WTC11 (cell line): ENCODE results near the gene ADARB2. TPM values are rescaled to one million over a fixed set of nuclear protein-coding genes. Genes with fewer than 3 reads are reported as not detected.

Experiments
- ATAC-seq: fragments of 200-7000 bp; cut with Tn5 transposase; 2 replicates; pipeline ENCODE4 v1.10.0; 2021; ENCODE audit warnings: mild to moderate bottlenecking, moderate library complexity
- CTCF ChIA-PET: fragments of 300-600 bp; sonication (Branson Sonifier 250); formaldehyde crosslinking; loops from one replicate; lab custom pipeline; 2021; ENCODE audit warnings: antibody characterized with exemption; lab: Charles Lee
- POLR2A ChIA-PET: fragments of 350-600 bp; sonication (Branson Sonifier 250); formaldehyde crosslinking; loops from one replicate; lab custom pipeline; 2021; ENCODE audit warnings: antibody characterized with exemption; lab: Charles Lee
- DNase-seq: peaks from one replicate; pipeline ENCODE4 v3.0.0; 2021; ENCODE audit warnings: low spot score
- H3K27ac Mint-ChIP-seq: 2 replicates; pipeline ENCODE4 v1.8.0; 2021; ENCODE audit warnings: mixed read lengths
- H3K27me3 Mint-ChIP-seq: 2 replicates; pipeline ENCODE4 v1.8.0; 2021; ENCODE audit warnings: low read depth, mild to moderate bottlenecking, moderate library complexity, mixed read lengths
- H3K36me3 Mint-ChIP-seq: 2 replicates; pipeline ENCODE4 v1.8.0; 2021; ENCODE audit warnings: mixed read lengths
- H3K4me1 Mint-ChIP-seq: 2 replicates; pipeline ENCODE4 v1.8.0; 2022; ENCODE audit warnings: mixed read lengths
- H3K4me3 Mint-ChIP-seq: 2 replicates; pipeline ENCODE4 v1.8.0; 2021; ENCODE audit warnings: mild to moderate bottlenecking, moderate library complexity, mixed read lengths
- H3K9me3 Mint-ChIP-seq: 2 replicates; pipeline ENCODE4 v1.8.0; 2021; ENCODE audit warnings: mixed read lengths
- ATF2 ChIP-seq: sonication (generic); formaldehyde crosslinking; IDR thresholded peaks from 2 replicates; pipeline ENCODE4 v1.8.1; 2022; ENCODE audit warnings: low read depth, missing genetic modification reagents, borderline replicate concordance
- CBFB ChIP-seq: sonication (generic); formaldehyde crosslinking; IDR thresholded peaks from 2 replicates; pipeline ENCODE4 v1.8.1; 2022; ENCODE audit warnings: mild to moderate bottlenecking, low read depth, missing genetic modification reagents
- CREM ChIP-seq: sonication (generic); formaldehyde crosslinking; IDR thresholded peaks from 2 replicates; pipeline ENCODE4 v1.8.1; 2022; ENCODE audit warnings: mild to moderate bottlenecking, missing genetic modification reagents, moderate library complexity
- E2F1 ChIP-seq: sonication (generic); formaldehyde crosslinking; IDR thresholded peaks from 2 replicates; pipeline ENCODE4 v1.8.0; 2022; ENCODE audit warnings: mild to moderate bottlenecking, missing genetic modification reagents
- E2F4 ChIP-seq: sonication (generic); formaldehyde crosslinking; IDR thresholded peaks from 2 replicates; pipeline ENCODE4 v1.8.1; 2022; ENCODE audit warnings: low read depth, mild to moderate bottlenecking, moderate library complexity, missing genetic modification reagents, borderline replicate concordance
- GRHL2 ChIP-seq: fragments of 250-450 bp; sonication (Bioruptor Pico); IDR thresholded peaks from 2 replicates; pipeline ENCODE4 v1.8.0; 2022; ENCODE audit warnings: mild to moderate bottlenecking, moderate library complexity; ENCODE audit not compliant: insufficient replicate concordance, severe bottlenecking
- GTF2I ChIP-seq: fragments of 250-450 bp; sonication (Bioruptor Pico); conservative IDR thresholded peaks from 2 replicates; pipeline ENCODE4 v1.4.0; 2021; ENCODE audit warnings: mild to moderate bottlenecking
- IRF2 ChIP-seq: sonication (generic); formaldehyde crosslinking; IDR thresholded peaks from 2 replicates; pipeline ENCODE4 v1.8.0; 2022; ENCODE audit warnings: low read depth, missing genetic modification reagents, borderline replicate concordance
- JUN ChIP-seq: sonication (generic); formaldehyde crosslinking; IDR thresholded peaks from 2 replicates; pipeline ENCODE4 v1.8.0; 2023; ENCODE audit warnings: mild to moderate bottlenecking, missing genetic modification reagents
- NFATC4 ChIP-seq: fragments of 250-450 bp; sonication (Bioruptor Pico); IDR thresholded peaks from 2 replicates; pipeline ENCODE4 v1.9.0; 2021; ENCODE audit warnings: mild to moderate bottlenecking
- NFYB ChIP-seq: sonication (generic); formaldehyde crosslinking; conservative IDR thresholded peaks from 2 replicates; pipeline ENCODE4 v1.8.0; 2022; ENCODE audit warnings: low read depth, missing genetic modification reagents
- NR1H2 ChIP-seq: sonication (generic); formaldehyde crosslinking; IDR thresholded peaks from 2 replicates; pipeline ENCODE4 v1.9.0; 2021; ENCODE audit warnings: mild to moderate bottlenecking, moderate library complexity, missing genetic modification reagents
- SMAD4 ChIP-seq: sonication (generic); formaldehyde crosslinking; IDR thresholded peaks from 2 replicates; pipeline ENCODE4 v1.8.0; 2022; ENCODE audit warnings: mild to moderate bottlenecking, missing genetic modification reagents
- TCF7 ChIP-seq: sonication (generic); formaldehyde crosslinking; IDR thresholded peaks from 2 replicates; pipeline ENCODE4 v1.8.0; 2022; ENCODE audit warnings: mild to moderate bottlenecking, low read depth, missing genetic modification reagents, moderate library complexity
- TP53 ChIP-seq: sonication (generic); formaldehyde crosslinking; IDR thresholded peaks from 2 replicates; pipeline ENCODE4 v1.8.1; 2023; ENCODE audit warnings: mild to moderate bottlenecking, missing genetic modification reagents
- ZNF138 ChIP-seq: sonication (generic); formaldehyde crosslinking; conservative IDR thresholded peaks from 2 replicates; pipeline ENCODE4 v1.8.1; 2022; ENCODE audit warnings: mild to moderate bottlenecking, moderate library complexity, missing genetic modification reagents
- ZNF263 ChIP-seq: sonication (generic); formaldehyde crosslinking; IDR thresholded peaks from 2 replicates; pipeline ENCODE4 v1.8.1; 2022; ENCODE audit warnings: low read depth, mild to moderate bottlenecking, moderate library complexity, missing genetic modification reagents
- ZNF416 ChIP-seq: fragments of 250-450 bp; sonication (Bioruptor Pico); IDR thresholded peaks from 2 replicates; pipeline ENCODE4 v1.9.0; 2021; ENCODE audit warnings: mild to moderate bottlenecking, inconsistent platforms
- total RNA-seq: library from RNA; stranded (reverse); gene quantifications from 3 replicates; pipeline ENCODE4 v1.2.3, GENCODE V29; 2021
- TF ChIP-seq, protein P1 (sequence below): sonication (generic); formaldehyde crosslinking; IDR thresholded peaks from 2 replicates; pipeline ENCODE4 v1.8.1; 2022; ENCODE audit warnings: missing genetic modification reagents, borderline replicate concordance
- TF ChIP-seq, protein P2 (sequence below): sonication (generic); formaldehyde crosslinking; IDR thresholded peaks from 2 replicates; pipeline ENCODE4 v1.8.1; 2022; ENCODE audit warnings: mild to moderate bottlenecking, moderate library complexity, missing genetic modification reagents
- TF ChIP-seq, protein P3 (sequence below): sonication (generic); formaldehyde crosslinking; IDR thresholded peaks from 2 replicates; pipeline ENCODE4 v1.8.1; 2022; ENCODE audit warnings: mild to moderate bottlenecking, missing genetic modification reagents, moderate library complexity, borderline replicate concordance
- TF ChIP-seq, protein P4 (sequence below): fragments of 250-450 bp; sonication (Bioruptor Pico); IDR thresholded peaks from 2 replicates; pipeline ENCODE4 v1.9.0; 2021; ENCODE audit warnings: moderate library complexity, mild to moderate bottlenecking, inconsistent platforms, borderline replicate concordance

Gene ADARB2
- total RNA-seq, 1 experiment from 2014 or later, result 3.7 TPM

DNA sequence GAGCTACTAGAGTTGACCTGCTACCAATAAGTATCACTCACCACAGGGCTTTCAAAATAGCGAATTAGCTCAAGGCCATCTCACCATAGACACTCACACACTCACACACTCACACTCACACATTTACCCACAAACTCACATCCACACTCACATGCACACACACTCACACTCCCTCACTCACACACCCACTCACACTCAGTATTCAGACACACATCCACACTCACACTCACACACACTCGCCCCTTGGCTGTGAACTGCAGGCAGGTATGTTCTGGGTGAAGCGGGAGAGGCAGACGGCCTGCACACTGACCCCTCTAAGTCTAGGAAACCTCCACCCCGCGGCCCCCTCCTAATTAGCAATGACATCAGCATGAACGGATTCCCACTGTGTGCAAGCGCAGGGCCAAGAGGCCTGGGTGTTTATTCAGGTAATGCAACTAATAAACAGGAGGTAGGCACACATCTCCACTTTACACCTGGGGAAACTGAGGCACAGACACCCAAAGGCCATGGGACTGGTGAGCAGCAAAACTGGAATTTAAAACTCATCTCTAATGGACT is 94.6 kb downstream of the ADARB2 start:
- POLR2A ChIA-PET, result no interaction called here
- CTCF ChIA-PET, result interaction anchor here (1.0 kb wide), 1 partner anchor 222 kb away, joined by 3 read pairs; no protein-coding TSS in a partner anchor
- peaks cover 6% of the 10 kb centered on the region; the same call in 1 of the 2 replicates for H3K27me3 Mint-ChIP-seq
- DNase-seq (no peak), ATAC-seq (no peak)
- TF ChIP-seq ZNF263 (CRISPR knock-in tag), result no peak
- TF ChIP-seq GTF2I (CRISPR knock-in tag), result no peak
- TF ChIP-seq, protein P1, sequence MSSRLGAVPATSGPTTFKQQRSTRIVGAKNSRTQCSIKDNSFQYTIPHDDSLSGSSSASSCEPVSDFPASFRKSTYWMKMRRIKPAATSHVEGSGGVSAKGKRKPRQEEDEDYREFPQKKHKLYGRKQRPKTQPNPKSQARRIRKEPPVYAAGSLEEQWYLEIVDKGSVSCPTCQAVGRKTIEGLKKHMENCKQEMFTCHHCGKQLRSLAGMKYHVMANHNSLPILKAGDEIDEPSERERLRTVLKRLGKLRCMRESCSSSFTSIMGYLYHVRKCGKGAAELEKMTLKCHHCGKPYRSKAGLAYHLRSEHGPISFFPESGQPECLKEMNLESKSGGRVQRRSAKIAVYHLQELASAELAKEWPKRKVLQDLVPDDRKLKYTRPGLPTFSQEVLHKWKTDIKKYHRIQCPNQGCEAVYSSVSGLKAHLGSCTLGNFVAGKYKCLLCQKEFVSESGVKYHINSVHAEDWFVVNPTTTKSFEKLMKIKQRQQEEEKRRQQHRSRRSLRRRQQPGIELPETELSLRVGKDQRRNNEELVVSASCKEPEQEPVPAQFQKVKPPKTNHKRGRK (CRISPR knock-in tag), result no peak
- no peak for TF ChIP-seq NR1H2
- no peak for TF ChIP-seq E2F1 (CRISPR knock-in tag)
- no peak overlapping the region for H3K27ac Mint-ChIP-seq
- no peak overlapping the region for H3K4me3 Mint-ChIP-seq
- no peaks in the 10 kb centered on the region for H3K36me3 Mint-ChIP-seq
- H3K9me3 Mint-ChIP-seq, result peaks cover 5% of the 10 kb centered on the region
- H3K4me1 Mint-ChIP-seq, result no peaks in the 10 kb centered on the region

GRCh38 chr10:1641402-1641801 is 95.9 kb downstream of the ADARB2 start:
- TF ChIP-seq CBFB (no peak), E2F4 (no peak), ZNF138 (CRISPR knock-in tag) (no peak), ATF2 (CRISPR knock-in tag) (no peak), NR1H2 (no peak), NFATC4 (CRISPR knock-in tag) (no peak), IRF2 (CRISPR knock-in tag) (no peak)
- TF ChIP-seq, protein P2, sequence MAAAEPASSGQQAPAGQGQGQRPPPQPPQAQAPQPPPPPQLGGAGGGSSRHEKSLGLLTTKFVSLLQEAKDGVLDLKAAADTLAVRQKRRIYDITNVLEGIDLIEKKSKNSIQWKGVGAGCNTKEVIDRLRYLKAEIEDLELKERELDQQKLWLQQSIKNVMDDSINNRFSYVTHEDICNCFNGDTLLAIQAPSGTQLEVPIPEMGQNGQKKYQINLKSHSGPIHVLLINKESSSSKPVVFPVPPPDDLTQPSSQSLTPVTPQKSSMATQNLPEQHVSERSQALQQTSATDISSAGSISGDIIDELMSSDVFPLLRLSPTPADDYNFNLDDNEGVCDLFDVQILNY, result no peak
- Mint-ChIP-seq H3K27ac (no peak overlapping the region), H3K4me1 (no peaks in the 10 kb centered on the region), H3K36me3 (no peaks in the 10 kb centered on the region), H3K27me3 (peaks cover 6% of the 10 kb centered on the region; the same call in 1 of the 2 replicates), H3K4me3 (no peak overlapping the region), H3K9me3 (no peaks in the 10 kb centered on the region)
- ChIA-PET POLR2A (no interaction called here), CTCF (no interaction called here)
- DNase-seq (no peak), ATAC-seq (no peak)

DNA sequence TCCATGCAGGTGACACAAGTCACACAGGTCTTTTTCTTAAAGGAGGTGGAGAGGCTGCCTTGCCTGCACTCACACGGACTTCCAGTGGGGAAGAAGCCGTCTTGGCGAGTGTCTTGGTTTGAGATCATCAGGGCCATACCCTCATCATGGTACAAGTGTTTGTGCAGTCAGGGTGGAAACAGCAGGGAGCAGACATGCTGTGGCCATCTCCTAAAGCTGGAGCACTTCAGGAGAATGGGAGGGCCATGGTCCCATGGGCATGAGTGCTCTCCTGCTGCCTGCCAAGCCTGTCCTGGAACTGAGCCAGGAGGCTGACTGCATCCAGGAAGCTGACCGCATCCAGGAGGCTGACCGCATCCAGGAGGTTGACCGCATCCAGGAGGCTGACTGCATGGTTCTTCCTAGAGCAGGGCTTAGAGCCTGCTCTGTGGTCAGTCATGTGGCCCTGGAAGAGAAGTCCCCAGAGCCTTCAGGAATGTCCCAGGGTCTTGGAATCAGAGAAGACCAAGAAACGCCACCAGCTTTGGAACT is 98.4 kb downstream of the ADARB2 start:
- Mint-ChIP-seq H3K27me3 (no peaks in the 10 kb centered on the region), H3K9me3 (no peaks in the 10 kb centered on the region), H3K4me1 (no peaks in the 10 kb centered on the region; the same call in 1 of the 2 replicates), H3K4me3 (no peak overlapping the region), H3K27ac (no peak overlapping the region), H3K36me3 (no peaks in the 10 kb centered on the region)
- CTCF ChIA-PET, result no interaction called here
- POLR2A ChIA-PET, result no interaction called here
- DNase-seq (no peak), ATAC-seq (no peak)
- TF ChIP-seq SMAD4 (no peak), GTF2I (CRISPR knock-in tag) (no peak), JUN (CRISPR knock-in tag) (no peak), ZNF138 (CRISPR knock-in tag) (no peak), ZNF416 (no peak), TP53 (CRISPR knock-in tag) (no peak), NFATC4 (CRISPR knock-in tag) (no peak), NFYB (CRISPR knock-in tag) (no peak), CREM (CRISPR knock-in tag) (no peak), TCF7 (CRISPR knock-in tag) (no peak), GRHL2 (CRISPR knock-in tag) (no peak)
- TF ChIP-seq, protein P3, sequence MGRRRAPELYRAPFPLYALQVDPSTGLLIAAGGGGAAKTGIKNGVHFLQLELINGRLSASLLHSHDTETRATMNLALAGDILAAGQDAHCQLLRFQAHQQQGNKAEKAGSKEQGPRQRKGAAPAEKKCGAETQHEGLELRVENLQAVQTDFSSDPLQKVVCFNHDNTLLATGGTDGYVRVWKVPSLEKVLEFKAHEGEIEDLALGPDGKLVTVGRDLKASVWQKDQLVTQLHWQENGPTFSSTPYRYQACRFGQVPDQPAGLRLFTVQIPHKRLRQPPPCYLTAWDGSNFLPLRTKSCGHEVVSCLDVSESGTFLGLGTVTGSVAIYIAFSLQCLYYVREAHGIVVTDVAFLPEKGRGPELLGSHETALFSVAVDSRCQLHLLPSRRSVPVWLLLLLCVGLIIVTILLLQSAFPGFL (CRISPR knock-in tag), result no peak
- TF ChIP-seq, protein P4, sequence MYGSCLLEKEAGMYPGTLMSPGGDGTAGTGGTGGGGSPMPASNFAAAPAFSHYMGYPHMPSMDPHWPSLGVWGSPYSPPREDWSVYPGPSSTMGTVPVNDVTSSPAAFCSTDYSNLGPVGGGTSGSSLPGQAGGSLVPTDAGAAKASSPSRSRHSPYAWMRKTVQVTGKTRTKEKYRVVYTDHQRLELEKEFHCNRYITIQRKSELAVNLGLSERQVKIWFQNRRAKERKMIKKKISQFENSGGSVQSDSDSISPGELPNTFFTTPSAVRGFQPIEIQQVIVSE (CRISPR knock-in tag), result no peak
